Activated CD4-positive, alpha-beta T cell treated with anti-CD3 and anti-CD28 coated beads, Interleukin-10, Interleukin-2, amounts not matched to agents 100 ng/mL and 50 ng/mL, durations not matched to agents 16 hours and 8 hours (primary cell): Measurements from ENCODE around the gene SELP.
"Not testable (repeated sequence)": the region's sequence is repeated elsewhere in the genome, so short reads cannot be mapped to it uniquely, and the experiment has no call there.

Source experiments
- DNase-seq: peaks from one replicate; pipeline ENCODE4 v3.0.0-alpha.2; 2020

The SELP gene

DNA sequence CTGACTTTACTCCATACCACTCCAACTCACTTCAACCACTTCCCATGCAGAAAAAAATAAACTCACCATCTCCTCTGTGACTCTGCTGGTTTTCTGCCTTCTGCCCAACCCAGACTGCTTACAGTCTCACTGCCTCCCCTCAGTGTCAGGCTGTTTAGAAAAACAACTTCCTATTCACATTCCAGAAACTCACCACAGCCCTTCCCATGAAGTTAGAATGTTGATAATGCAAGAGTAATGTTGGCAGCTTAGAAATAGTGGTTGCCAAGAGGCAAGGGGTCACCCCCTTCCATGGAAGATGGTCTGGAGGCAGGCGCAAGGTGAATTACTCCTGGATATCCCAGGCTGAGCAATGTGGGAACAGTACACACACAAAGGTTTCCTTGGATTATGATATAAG is at the start of gene SELP:
SELP (minus strand) TSS at position 119 of the 400 bp plus-strand sequence; CDS start at position 69, 50 bp downstream.
- DNase-seq = no peak

DNA sequence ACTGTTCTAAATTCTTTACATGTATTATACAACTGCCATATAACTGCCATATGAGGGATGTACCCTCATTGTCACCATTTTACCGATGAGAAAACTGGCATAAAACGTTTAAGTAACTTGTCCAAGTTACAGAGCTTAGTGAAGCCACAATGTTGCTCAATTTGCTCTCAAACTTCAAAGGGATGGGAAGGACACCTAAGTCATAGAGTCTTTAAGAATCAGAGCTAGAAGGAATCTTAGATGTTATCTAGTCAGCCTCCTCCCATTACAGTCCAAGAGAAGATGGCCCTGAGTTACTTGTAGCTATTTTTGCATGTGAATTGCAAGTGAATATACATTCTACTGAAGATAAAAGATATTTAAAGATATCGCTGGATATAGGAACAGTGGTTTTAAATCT is 49.8 kb upstream of the SELP start:
- DNase-seq = no peak

DNA sequence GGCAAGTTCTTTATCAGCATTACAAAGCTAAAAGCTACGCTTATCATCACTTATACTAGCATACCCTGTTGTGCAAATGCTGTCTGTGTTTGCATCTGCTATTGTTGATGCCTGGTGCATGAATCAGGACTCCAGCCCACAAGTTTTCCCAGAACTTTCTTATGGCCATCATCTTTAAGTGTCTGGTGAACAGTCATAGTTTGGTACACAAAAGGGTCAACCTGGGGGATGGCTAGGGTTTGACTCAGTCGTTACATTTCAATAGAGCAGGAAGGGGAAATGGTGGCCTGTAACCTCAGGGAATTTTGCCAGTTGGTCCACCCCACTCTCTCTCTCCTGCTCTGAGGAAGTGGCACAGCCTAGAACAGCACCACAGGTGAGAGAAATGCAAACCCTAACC is 46.1 kb upstream of the SELP start:
- no peak for DNase-seq

DNA sequence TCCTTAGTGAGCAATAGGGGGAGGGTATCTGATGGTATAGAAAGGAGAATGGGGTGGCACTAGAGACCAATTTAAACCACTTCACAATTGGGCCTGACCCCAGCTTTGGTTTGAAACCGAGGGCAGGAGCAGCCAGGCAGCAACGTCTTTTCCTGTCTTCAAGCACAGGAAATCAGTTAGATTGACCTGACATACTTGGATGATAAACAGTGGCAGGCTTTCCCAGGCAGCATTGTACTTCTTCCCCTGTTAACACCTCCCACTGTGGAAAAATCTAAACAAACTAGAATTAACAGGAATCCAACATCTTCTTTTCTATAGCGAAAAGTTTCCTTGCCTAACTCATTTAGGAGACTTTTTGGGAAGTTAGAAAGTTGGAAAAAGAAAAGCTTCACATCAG is 40.9 kb upstream of the SELP start:
- no peak for DNase-seq

DNA sequence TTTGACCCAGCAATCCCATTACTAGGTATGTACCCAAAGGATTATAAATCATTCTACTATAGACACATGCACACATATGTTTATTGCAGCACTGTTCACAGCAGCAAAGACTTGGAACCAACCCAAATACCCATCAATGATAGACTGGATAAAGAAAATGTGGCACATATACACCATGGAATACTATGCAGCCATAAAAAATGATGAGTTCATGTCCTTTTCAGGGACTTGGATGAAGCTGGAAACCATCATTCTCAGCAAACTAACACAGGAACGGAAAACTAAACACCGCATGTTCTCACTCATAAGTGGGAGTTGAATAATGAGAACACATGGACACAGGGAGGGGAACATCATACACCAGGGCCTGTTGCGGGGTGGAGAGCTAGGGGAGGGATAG is 40.3 kb upstream of the SELP start:
- DNase-seq = not testable (repeated sequence)

DNA sequence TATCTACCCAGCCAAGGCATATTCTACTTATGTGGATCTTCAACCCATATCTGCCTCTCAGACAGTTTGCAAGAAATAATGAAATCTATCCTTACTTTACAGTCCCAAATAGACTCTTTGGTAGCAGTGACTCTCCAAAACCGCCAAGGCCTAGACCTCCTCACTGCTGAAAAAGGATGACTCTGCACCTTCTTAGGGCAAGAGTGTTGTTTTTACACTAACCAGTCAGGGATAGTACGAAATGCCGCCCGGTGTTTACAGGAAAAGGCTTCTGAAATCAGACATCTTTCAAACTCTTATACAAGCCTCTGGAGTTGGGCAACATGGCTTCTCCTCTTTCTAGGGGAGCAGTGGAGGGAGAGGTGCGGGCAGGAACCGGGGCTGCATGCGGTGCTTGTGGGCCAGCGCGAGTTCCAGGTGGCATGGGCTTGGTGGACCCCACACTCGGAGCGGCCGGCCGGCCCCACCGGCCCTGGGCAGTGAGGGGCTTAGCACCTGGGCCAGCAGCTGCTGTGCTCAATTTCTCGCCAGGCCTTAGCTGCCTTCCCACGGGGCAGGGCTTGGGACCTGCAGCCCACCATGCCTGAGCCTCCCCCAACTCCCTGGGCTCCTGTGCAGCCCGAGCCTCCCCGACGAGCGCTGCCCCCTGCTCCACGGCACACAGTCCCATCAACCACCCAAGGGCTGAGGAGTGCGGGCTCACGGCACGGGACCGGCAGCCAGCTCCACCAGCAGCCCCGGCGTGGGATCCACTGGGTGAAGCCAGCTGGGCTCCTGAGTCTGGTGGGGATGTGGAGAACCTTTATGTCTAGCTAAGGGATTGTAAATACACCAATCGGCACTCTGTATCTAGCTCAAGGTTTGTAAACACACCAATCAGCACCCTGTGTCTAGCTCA is 38.0 kb upstream of the SELP start:
- not testable (repeated sequence) for DNase-seq

DNA sequence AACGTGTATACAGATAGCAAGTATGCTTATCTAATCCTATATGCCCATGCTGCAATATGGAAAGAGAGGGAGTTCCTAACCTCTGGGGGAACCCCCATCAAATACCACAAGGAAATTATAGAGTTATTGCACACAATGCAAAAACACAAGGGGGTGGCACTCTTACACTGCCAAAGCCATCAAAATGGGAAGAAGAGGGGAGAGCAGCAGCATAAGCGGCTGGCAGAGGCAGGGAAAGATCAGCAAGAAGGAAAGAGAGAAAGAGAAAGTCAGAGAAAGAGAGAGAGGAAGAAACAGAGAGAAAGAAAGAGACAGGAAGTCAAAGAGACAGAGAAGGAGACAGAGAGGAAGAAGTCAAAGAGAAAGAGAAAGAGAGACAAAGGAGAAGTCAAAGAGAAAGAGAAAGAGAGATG is 37.3 kb upstream of the SELP start:
- peak; percentile 40 for DNase-seq

DNA sequence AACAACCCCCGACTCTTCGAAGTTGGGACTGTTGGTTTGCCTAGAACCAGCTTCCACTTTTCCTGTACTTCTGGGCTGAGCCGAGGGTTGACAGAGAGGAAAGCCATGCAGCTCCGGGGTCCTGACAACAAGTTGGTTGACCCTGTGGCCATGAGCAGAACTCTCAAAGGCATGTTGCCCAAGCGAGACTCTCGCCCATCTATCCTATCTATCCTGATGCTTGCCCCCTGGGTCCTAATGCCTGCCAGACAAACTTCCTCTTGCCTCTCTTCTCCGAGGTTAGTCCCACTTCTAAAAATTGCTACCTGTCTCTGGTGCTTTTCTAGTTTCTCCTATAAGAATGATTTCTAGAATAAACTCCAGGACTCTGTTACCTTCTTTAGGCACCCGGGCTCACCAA is 32.8 kb upstream of the SELP start:
- DNase-seq = not testable (repeated sequence)

DNA sequence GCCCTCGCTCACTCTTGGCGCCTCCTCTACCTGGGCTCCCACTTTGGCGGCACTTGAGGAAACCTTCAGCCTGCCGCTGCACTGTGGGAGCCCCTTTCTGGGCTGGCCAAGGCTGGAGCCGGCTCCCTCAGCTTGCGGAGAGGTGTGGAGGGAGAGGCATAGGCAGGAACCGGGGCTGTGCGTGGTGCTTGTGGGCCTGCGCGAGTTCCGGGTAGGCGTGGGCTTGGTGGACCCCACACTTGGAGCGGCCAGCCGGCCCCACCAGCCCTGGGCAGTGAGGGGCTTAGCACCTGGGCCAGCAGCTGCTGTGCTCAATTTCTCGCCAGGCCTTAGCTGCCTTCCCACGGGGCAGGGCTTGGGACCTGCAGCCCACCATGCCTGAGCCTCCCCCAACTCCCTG is 31.1 kb upstream of the SELP start:
- not testable (repeated sequence) for DNase-seq

DNA sequence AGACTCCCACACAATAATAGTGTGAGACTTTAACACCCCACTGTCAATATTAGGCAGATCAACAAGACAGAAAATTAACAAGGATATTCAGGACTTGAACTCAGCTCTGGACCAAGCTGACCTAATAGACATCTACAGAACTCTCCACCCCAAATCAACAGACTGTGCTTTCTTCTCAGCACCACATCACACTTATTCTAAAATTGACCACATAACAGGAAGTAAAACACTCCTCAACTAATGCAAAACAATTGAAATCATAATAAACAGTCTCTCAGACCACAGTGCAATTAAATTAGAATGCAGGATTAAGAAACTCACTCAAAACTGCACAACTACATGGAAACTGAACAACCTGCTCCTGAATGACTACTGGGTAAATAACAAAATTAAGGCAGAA is 28.9 kb upstream of the SELP start:
- not testable (repeated sequence) for DNase-seq

DNA sequence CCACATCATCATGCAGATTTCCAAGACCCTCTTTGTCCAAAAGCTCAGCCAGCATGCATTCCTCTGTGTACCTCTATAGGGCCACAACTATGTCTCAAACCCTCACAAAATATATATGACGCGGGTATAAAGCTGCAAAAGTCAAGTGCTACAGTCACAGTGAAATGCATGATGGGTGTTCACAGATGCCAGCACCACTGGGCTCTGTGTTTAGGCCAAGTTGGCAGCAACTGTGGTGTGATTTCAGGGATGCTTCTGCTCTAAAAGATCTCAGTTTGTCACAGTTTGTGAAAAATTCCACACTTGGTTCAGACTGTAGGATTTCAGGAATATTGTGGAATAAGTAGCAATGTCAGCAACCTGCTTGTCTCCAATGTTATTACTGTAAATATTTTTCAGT is 23.9 kb upstream of the SELP start:
- no peak for DNase-seq

DNA sequence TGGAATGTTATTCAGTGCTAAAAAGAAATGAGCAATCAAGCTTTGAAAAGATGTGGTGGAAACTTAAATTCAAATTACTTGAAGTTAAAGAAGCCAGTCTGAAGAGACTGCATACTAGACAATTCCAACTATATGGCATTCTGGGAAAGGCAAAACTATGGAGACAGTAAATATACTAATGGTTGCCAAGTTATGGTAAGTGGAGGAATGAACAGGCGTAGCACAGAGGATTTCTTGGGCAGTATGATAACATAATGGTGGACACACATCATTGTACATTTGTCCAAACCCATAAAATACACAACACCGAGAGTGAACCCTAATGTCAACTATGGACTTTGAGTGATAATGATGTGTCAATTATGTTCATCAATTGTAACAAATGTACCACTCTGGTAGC is 21.1 kb upstream of the SELP start:
- no peak for DNase-seq

DNA sequence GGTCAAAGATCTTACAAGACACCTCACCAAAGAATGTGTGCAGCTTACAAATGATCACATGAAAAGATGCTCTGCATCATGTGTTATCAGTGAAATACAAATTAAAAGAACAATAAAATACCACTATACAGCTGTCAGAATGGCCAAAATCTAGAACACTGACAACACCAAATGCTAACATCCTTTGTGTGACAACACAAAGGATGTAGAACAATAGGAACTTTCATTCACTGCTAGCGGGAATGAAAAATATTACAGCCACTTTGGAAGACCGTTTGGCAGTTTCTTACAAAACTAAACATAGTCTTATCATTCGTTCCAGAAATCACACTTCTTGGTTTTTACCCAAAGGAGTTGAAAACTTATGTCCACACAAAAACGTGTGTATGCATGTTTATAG is 20.6 kb upstream of the SELP start:
- no peak for DNase-seq

DNA sequence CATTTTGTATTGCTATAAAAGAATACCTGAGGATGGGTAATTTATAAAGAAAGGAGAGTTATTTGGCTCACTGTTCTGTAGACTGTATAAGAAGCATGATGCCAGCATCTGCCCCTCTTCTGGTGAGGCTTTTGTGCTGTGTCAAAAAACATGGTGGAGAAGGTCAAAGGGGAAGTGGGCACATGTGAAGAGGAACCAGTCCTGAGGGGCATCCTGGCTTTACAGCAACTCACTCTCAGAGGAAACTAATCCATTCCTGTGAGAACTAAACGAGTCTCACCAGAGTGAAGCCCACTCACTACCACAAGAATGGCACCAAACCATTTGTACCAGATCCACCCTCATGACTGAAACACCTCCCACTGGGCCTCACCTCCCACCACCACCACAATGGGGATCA is 18.8 kb upstream of the SELP start:
- DNase-seq = no peak

DNA sequence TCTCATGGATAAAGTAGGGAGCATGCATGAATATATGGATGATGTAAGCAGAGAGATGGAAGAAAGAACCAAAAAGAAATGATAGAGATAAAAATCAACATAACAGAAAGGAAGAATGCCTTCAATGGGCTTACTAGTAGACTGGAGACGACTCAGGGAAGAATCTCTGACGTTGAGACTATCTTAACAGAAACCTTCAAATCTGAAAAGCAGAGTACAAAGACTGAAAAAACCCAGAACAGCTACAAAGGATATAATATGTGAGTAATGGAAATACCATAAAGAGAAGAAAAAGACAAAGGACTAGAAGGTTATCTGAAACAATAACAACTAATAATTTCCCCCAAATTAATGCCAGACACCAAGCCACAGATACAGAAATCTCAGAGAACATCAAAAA is 18.3 kb upstream of the SELP start:
- DNase-seq = no peak

DNA sequence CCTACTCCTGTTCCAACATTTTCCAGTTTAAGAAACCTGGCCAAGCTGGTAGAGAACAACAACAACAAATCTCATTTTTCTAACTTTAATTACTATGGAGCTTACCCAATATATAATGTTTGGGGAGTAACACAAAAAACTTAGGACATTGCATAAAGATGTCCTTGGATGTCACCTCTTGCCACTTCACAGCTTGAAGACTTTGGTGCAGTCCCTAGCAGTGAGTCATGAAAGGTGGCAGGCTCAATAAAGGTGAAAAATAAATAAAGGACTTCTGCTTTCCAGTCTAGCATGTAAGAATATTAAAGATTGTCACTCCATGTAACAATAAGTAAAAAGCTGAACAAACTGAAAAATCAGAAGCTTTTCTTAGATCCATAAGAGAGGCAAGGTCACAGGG is 17.6 kb upstream of the SELP start:
- no peak for DNase-seq

DNA sequence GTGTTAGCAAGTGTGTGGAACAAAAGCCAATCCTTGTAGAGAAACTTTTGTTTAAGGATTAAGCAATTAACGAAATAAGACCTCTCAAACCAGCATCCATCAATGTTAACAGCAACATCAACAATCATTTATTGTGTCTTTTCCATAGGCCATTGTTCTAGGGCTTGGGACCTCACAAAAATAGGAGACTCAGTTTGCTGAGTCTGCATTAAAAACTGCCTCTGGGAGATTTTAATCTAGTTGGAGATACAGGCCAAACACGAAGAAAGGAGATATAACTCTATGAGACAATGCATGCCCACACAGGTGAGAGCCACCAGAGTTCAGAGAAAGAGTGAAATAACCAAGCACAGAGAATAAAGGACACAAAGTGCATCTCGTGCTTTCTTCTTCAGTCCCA is 14.4 kb upstream of the SELP start:
- DNase-seq = no peak

DNA sequence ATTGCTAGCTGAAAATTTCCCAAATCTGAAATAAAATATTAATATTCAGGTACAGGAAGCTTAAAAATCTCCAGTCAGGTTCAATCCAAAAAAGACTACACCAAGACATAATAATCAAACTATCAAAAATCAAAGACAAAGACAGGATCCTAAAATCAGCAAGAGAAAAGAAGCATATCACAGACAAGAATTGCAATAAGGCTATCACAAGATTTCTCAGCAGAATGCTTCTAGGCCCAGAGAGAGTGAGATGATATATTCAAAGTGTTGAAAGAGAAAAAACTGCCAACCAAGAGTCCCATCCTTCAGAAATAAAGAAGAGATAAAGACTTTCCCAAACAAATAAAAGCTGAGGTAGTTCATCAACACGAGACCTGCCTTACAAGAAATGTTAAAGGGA is 5.0 kb upstream of the SELP start:
- DNase-seq = no peak

DNA sequence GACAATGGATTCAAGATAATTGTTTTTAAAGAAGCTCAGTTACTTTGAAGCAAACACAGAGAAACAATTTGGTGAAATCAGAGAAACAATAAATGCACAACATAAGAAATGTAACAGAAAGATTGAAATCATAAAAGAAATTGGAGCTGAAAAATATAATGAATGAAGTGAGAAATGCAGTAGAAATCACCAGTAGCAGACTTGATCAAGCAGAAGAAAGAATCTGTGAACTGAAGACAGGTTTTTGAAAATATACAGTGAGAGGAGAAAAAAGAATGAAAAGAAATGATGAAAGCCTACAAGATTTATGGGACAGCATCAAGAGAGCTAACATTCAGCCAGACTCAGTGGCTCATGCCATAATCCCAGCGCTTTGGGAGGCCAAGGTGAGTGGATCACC is 4.2 kb upstream of the SELP start:
- no peak for DNase-seq

DNA sequence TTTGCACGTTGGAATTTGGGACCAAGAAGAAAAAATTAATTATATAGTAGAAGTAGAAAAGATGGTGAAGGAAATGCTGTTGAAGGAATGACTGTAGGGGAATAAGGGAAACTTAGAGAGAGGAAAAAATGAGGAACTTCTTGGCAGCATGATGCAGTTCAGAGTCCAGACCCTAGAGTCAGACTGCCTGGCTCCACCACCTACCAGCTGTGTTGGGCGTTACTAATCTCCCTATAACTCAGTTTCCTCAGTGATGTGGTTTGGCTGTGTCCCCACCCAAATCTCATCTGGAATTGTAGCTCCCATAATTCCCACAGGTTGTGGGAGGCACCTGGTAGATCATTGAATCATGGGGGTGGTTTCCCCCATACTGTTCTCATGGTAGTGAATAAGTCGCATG is 1.3 kb upstream of the SELP start:
- no peak for DNase-seq

DNA sequence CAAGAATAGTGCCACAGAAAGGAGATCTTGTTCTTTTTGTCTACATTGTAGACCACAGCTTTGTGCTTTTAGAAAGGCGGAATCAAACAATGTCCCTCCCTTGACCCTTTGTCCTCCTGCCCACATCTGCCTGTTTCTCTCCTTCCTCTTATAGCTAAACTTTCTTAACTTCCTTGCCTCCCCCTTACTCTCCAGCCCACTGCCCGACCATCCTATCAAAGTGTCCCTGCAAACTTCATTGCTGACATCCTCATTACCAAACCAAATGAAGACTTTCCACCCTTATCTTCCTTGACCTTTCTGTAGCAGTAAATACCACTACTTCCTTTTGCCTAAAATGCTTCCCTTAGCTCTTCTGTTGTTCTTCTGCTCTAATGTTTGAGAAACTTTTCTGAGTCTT is 5.0 kb downstream of the SELP start:
- DNase-seq = no peak

DNA sequence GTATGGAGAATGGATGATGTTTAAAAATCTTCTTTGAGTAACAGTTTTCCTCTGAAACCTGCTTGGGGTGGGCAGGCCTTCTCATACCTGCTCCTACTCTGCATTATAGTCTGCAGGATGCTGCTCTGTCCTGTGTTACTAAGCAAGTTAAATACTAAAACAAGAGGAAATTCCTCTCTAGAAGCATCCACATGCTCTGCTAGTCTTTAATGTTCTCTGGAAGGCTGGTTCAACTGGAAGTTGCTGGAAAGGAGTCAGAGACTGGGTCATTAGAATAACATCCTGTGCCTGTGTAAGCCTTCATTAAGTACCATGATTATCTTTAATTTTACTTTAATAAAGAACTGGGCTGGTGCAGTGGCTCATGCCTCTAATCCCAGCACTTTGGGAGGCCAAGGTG is 5.8 kb downstream of the SELP start:
- no peak for DNase-seq

DNA sequence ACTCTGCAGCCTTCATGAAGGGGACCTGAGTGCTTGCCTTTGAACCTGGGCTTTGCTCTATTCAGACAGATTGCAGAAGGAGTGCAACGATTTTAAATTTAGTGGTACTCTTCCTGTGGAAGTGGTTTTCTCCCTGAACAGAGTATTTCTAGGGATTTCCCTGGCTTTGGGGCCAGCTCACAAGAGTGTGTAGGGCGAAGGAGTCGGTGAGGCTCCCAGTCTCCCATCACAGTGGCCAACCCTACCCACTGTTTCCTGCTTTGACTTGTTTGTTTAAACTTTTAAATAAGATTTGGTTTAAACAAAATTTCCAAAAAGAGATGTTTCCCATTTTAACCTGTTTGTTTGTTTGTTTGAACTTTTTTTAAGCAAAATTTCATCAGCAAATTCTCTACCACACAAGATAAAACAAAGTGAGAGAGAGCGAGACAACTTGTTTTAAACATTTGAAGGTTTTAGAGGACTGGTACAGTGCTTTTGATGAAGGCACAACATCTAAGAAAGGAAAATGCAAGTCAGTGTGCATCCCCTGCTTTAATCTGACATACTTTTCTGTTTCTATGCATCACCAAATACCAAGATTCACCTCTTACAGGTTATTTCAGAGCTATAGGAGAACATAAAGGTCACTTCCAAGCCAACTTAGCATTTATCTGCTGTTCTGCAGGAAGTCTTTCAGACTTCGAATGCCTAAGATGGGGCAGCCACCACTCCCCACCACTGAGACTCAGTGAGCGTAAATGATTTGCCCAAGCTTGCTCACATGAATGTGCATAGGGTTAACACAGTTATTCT is 6.6 kb downstream of the SELP start:
- DNase-seq = no peak

DNA sequence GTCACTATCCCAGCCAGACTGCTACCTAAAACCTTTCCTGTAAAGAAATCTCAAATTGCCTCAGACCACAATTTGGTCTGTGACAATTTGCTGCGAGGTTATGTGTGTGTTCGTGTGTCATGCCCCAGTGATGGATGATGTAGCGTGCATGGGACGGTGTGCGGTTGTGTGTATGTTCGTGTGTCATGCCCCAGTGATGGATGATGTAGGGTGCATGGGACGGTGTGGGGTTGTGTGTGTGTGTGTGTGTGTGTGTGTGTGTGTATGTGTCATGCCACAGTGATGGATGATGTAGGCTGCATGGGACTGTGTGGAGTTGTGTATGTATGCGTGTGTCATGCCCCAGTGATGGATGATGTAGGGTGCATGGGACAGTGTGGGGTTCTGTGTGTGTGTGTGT is 9.4 kb downstream of the SELP start:
- no peak for DNase-seq
